ENCODE results near the gene KCTD16. TPM values are rescaled to one million over a fixed set of nuclear protein-coding genes. Genes with fewer than 3 reads are reported as not detected.

KCTD16 gene
- total and polyA plus RNA-seq, 2 experiments from 2014 or later = 0.45 to 3.4 TPM

DNA sequence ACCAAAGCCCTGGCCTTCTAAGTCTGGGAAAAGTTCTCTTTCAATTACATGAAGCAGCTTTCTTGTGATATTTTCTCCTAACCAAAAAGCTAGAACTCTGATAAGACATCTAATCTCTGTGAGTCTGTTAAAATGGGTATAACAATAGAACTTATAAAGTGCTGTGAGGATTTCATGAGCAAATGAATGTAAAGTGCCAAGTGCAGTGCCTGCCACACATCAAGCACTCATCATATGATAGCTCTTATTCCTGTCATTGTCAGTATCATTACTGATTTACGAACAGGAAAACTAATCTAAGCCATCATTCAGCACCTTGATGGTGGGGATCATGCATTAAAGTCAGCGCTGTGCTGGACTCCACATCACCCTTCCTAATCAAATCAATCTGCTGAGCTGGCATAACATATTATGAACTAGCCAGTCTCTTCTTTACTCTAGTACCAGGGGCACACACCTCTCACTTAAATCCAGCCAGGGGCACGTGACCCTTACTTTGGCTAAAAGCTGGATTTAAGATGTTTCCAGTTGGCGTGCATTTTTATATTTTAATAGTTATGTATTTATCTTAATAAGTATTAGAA is 37.5 kb upstream of the KCTD16 start:
- no peak for TF ChIP-seq EZH2phosphoT487 (IDR thresholded peaks at IDR 0.05; ENCODE audit: low read depth, severe bottlenecking, unreplicated experiment)
- TF ChIP-seq EZH2 (IDR thresholded peaks at IDR 0.05; ENCODE audit: borderline replicate concordance) = no peak
- TF ChIP-seq, protein P1, sequence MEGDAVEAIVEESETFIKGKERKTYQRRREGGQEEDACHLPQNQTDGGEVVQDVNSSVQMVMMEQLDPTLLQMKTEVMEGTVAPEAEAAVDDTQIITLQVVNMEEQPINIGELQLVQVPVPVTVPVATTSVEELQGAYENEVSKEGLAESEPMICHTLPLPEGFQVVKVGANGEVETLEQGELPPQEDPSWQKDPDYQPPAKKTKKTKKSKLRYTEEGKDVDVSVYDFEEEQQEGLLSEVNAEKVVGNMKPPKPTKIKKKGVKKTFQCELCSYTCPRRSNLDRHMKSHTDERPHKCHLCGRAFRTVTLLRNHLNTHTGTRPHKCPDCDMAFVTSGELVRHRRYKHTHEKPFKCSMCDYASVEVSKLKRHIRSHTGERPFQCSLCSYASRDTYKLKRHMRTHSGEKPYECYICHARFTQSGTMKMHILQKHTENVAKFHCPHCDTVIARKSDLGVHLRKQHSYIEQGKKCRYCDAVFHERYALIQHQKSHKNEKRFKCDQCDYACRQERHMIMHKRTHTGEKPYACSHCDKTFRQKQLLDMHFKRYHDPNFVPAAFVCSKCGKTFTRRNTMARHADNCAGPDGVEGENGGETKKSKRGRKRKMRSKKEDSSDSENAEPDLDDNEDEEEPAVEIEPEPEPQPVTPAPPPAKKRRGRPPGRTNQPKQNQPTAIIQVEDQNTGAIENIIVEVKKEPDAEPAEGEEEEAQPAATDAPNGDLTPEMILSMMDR (IDR thresholded peaks at IDR 0.05; ENCODE audit: poor library complexity) = no peak
- Histone ChIP-seq H3K4me3 (no peak overlapping the region), H3K79me2 (no peaks in the 10 kb centered on the region), H2AFZ (no peak overlapping the region), H3K36me3 (replicated peaks; ENCODE audit: insufficient read depth, low read depth) (no peaks in the 10 kb centered on the region), H3K9me2 (replicated peaks; ENCODE audit: insufficient read depth) (no peaks in the 10 kb centered on the region), H3K27ac (no peak overlapping the region), H3K27me3 (no peaks in the 10 kb centered on the region), H3K9me3 (ENCODE audit: low read depth) (no peaks in the 10 kb centered on the region), H4K20me1 (ENCODE audit: insufficient read depth, poor library complexity, severe bottlenecking) (no peaks in the 10 kb centered on the region), H3K4me1 (ENCODE audit: insufficient read depth) (no peaks in the 10 kb centered on the region), H3K4me2 (no peak overlapping the region)
- no peak for DNase-seq (ENCODE audit: low spot score)
- 89% methylated on average over 4 of the region's 4 CpGs for WGBS (ENCODE audit: low lambda C conversion rate, missing lambda C conversion rate)

DNA sequence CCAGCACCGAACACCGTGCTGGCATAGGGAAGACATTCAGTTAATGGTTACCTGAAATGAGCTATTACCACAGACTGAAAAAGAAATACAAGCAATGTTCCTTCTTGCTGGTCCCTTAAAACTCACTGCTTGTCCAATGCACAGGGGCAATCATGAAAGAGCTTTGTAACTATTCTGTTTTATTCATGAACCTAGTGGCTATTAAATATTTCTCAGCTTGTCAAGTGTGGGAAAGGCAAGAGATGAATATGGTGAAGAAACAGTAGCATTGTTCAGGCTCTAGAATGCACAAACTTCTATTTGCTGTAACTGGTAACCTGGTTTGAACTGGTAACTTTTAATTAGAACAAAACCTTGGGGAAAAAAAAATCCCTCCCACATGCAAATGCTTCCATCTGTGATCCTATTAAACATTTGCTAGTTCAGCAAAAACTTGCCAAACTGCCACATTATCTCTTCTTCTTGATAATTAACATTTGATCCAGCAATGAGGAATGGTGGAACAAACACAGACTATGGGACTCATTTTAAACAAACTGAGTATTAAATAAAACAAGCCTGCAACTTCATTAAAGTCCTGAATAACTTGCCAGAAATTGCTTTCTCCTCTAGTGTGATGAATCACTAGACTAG is 36.4 kb upstream of the KCTD16 start:
- Histone ChIP-seq H3K9me3 (ENCODE audit: low read depth) (no peaks in the 10 kb centered on the region), H3K36me3 (replicated peaks; ENCODE audit: insufficient read depth, low read depth) (no peaks in the 10 kb centered on the region), H3K4me1 (ENCODE audit: insufficient read depth) (no peaks in the 10 kb centered on the region), H3K79me2 (no peaks in the 10 kb centered on the region), H4K20me1 (ENCODE audit: insufficient read depth, poor library complexity, severe bottlenecking) (no peaks in the 10 kb centered on the region), H3K4me3 (no peak overlapping the region), H2AFZ (no peak overlapping the region), H3K4me2 (no peak overlapping the region), H3K27ac (no peak overlapping the region), H3K9me2 (replicated peaks; ENCODE audit: insufficient read depth) (no peaks in the 10 kb centered on the region), H3K27me3 (no peaks in the 10 kb centered on the region)
- TF ChIP-seq EZH2phosphoT487 (IDR thresholded peaks at IDR 0.05; ENCODE audit: low read depth, severe bottlenecking, unreplicated experiment) (no peak), EZH2 (IDR thresholded peaks at IDR 0.05; ENCODE audit: borderline replicate concordance) (no peak)
- TF ChIP-seq, protein P1 (IDR thresholded peaks at IDR 0.05; ENCODE audit: poor library complexity) = no peak
- no peak for DNase-seq (ENCODE audit: low spot score)
- WGBS (ENCODE audit: low lambda C conversion rate, missing lambda C conversion rate) = 61% methylated on average over 2 of the region's 2 CpGs

DNA sequence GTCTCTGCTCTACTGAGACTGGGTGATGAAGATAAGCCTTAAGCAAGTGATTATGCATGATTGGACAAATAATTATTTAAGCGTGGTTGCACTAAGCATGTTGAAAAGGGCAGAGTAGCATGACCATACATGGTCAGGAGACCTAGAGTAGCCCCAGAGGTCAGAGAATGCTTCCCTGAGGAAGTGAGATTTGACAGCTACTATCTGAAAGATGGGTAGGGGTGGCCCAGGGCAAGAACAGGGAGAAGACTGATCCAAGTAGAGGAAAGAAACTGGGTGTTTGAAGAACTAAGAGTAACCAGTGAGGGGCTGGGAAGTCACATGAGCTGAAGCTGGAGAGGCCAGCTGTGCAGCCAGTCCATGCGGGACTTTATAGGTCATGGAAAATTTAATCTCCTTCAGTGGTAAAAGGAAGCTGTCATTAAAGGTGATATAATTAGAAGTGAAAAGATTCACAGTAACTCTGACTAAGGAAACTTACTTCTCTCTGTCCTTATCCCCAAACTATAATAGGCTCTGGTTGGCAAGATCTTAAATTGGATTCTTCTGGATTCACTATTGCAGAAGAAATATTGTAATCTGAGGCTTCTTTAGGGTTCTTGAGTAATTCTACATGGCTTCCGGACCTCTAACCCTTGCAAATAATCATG is 35.4 kb upstream of the KCTD16 start:
- Histone ChIP-seq H3K9me3 (ENCODE audit: low read depth) (no peaks in the 10 kb centered on the region), H2AFZ (no peak overlapping the region), H3K36me3 (replicated peaks; ENCODE audit: insufficient read depth, low read depth) (no peaks in the 10 kb centered on the region), H4K20me1 (ENCODE audit: insufficient read depth, poor library complexity, severe bottlenecking) (no peaks in the 10 kb centered on the region), H3K4me2 (no peak overlapping the region), H3K79me2 (no peaks in the 10 kb centered on the region), H3K27ac (no peak overlapping the region), H3K4me3 (no peak overlapping the region), H3K4me1 (ENCODE audit: insufficient read depth) (no peaks in the 10 kb centered on the region), H3K27me3 (no peaks in the 10 kb centered on the region), H3K9me2 (replicated peaks; ENCODE audit: insufficient read depth) (no peaks in the 10 kb centered on the region)
- no peak for TF ChIP-seq EZH2 (IDR thresholded peaks at IDR 0.05; ENCODE audit: borderline replicate concordance)
- TF ChIP-seq, protein P1 (IDR thresholded peaks at IDR 0.05; ENCODE audit: poor library complexity) = no peak
- TF ChIP-seq EZH2phosphoT487 (IDR thresholded peaks at IDR 0.05; ENCODE audit: low read depth, severe bottlenecking, unreplicated experiment) = no peak
- no peak for DNase-seq (ENCODE audit: low spot score)
- WGBS (ENCODE audit: low lambda C conversion rate, missing lambda C conversion rate) = 78% methylated on average over 3 of the region's 3 CpGs
